NCI-H2227 (cell line): ENCODE data around the gene NEUROG2.
"Not testable (repeated sequence)": the region's sequence is repeated elsewhere in the genome, so short reads cannot be mapped to it uniquely, and the experiment has no call there.

Experiments
- DNase-seq: peaks from one replicate; lab custom pipeline; 2025; ENCODE audit not compliant: unreplicated experiment; lab: John Stamatoyannopoulos, UW

Gene NEUROG2

GRCh38 chr4:112516066-112516470, at the start of gene NEUROG2:
Gene NEUROG2 (minus strand): TSS chr4:112516180. CDS start chr4:112515475, 705 bp downstream.
- no peak for DNase-seq

- DNase-seq = no peak
Observed at GRCh38 chr4:112564706-112565270, 48.8 kb upstream of the NEUROG2 start.

- no peak for DNase-seq
Observed at GRCh38 chr4:112563431-112564200, 47.6 kb upstream of the NEUROG2 start.

- no peak for DNase-seq
Observed at GRCh38 chr4:112562254-112562879, 46.4 kb upstream of the NEUROG2 start.

GRCh38 chr4:112560084-112560483, 44.1 kb upstream of the NEUROG2 start:
- no peak for DNase-seq

- DNase-seq = no peak
Observed at GRCh38 chr4:112559053-112559452, 43.1 kb upstream of the NEUROG2 start.

GRCh38 chr4:112557676-112558411, 41.9 kb upstream of the NEUROG2 start:
- no peak for DNase-seq

GRCh38 chr4:112554271-112554670, 38.3 kb upstream of the NEUROG2 start:
- DNase-seq = not testable (repeated sequence)

GRCh38 chr4:112552668-112553067, 36.7 kb upstream of the NEUROG2 start:
- no peak for DNase-seq

GRCh38 chr4:112550728-112551127, 34.7 kb upstream of the NEUROG2 start:
- no peak for DNase-seq

- no peak for DNase-seq
Observed at GRCh38 chr4:112546476-112546875, 30.5 kb upstream of the NEUROG2 start.

GRCh38 chr4:112545346-112545745, 29.4 kb upstream of the NEUROG2 start:
- no peak for DNase-seq

GRCh38 chr4:112540695-112541094, 24.7 kb upstream of the NEUROG2 start:
- DNase-seq = no peak

GRCh38 chr4:112536123-112536522, 20.1 kb upstream of the NEUROG2 start:
- DNase-seq = no peak

- no peak for DNase-seq
Observed at GRCh38 chr4:112532267-112532666, 16.3 kb upstream of the NEUROG2 start.

- no peak for DNase-seq
Observed at GRCh38 chr4:112531146-112531545, 15.2 kb upstream of the NEUROG2 start.

GRCh38 chr4:112526061-112526460, 10.1 kb upstream of the NEUROG2 start:
- DNase-seq = no peak

- DNase-seq = peak; percentile 65
Observed at GRCh38 chr4:112523764-112524505, 8.0 kb upstream of the NEUROG2 start.

GRCh38 chr4:112523008-112523721, 7.2 kb upstream of the NEUROG2 start:
- peak; percentile 33 for DNase-seq

GRCh38 chr4:112522431-112522830, 6.5 kb upstream of the NEUROG2 start:
- DNase-seq = not testable (repeated sequence)
